Activated naive CD8-positive, alpha-beta T cell treated with anti-CD3 and anti-CD28 coated beads, Interleukin-2, amount 10 ng/mL, durations not matched to agents 7 days and 5 days (primary cell): ENCODE data around the gene PABPC1L. TPM values are rescaled to one million over a fixed set of nuclear protein-coding genes. Genes with fewer than 3 reads are reported as not detected.
A peak's percentile ranks its signal among the peaks of the same experiment; 100 is the strongest.

Source experiments
- ATAC-seq: fragments of 150-1000 bp; cut with Tn5 transposase; one replicate; pipeline ENCODE4 v1.10.0; 2021; ENCODE audit warnings: low read depth, moderate library complexity
- POLR2A ChIA-PET: fragments of 350-600 bp; sonication (Branson Sonifier 250); formaldehyde crosslinking; loops from one replicate; lab custom pipeline; 2021; ENCODE audit warnings: antibody characterized with exemption; lab: Charles Lee
- DNase-seq: peaks from one replicate; pipeline ENCODE4 v3.0.0; 2021
- H3K27ac Mint-ChIP-seq: one replicate; pipeline ENCODE4 v1.8.0; 2022; ENCODE audit warnings: mild to moderate bottlenecking, mixed read lengths
- H3K27me3 Mint-ChIP-seq: one replicate; pipeline ENCODE4 v1.8.0; 2022; ENCODE audit warnings: mild to moderate bottlenecking, moderate library complexity, mixed read lengths
- H3K36me3 Mint-ChIP-seq: one replicate; pipeline ENCODE4 v1.8.0; 2021; ENCODE audit warnings: mild to moderate bottlenecking, mixed read lengths
- H3K4me1 Mint-ChIP-seq: one replicate; pipeline ENCODE4 v1.8.0; 2021; ENCODE audit warnings: mixed read lengths
- H3K4me3 Mint-ChIP-seq: one replicate; pipeline ENCODE4 v1.8.0; 2022; ENCODE audit warnings: mild to moderate bottlenecking, moderate library complexity, mixed read lengths
- H3K9me3 Mint-ChIP-seq: one replicate; pipeline ENCODE4 v1.8.0; 2021; ENCODE audit warnings: mixed read lengths
- total RNA-seq, 2 experiments: library from RNA; stranded (reverse); gene quantifications; one replicate each; pipeline ENCODE4 v1.2.3, GENCODE V29; 2021

Gene PABPC1L
- total RNA-seq, 2 experiments from 2014 or later, result 87.0 to 90.2 TPM

- Mint-ChIP-seq H3K9me3 (no peaks in the 10 kb centered on the region), H3K27ac (peak overlapping the region; percentile 93), H3K4me1 (peaks cover 39% of the 10 kb centered on the region), H3K4me3 (peak overlapping the region; percentile 91), H3K27me3 (peaks cover 4% of the 10 kb centered on the region), H3K36me3 (peaks cover 8% of the 10 kb centered on the region)
- POLR2A ChIA-PET, result interaction anchor here (0.6 to 1.4 kb wide), 3 partner anchors 23 to 410 kb away, joined by 3 to 4 read pairs (median 4); partner anchors contain the start of genes PABPC1L and TTPAL
- DNase-seq, result no peak
- no peak for ATAC-seq
Measured at GRCh38 chr20:44886266-44886651, 23.6 kb upstream of the PABPC1L start.

GRCh38 chr20:44886828-44887227 lies 23.0 kb upstream of the PABPC1L start:
- ATAC-seq (no peak), DNase-seq (no peak)
- peak overlapping the region; percentile 93 for H3K27ac Mint-ChIP-seq
- H3K27me3 Mint-ChIP-seq, result peaks cover 4% of the 10 kb centered on the region
- H3K9me3 Mint-ChIP-seq, result no peaks in the 10 kb centered on the region
- H3K36me3 Mint-ChIP-seq, result peaks cover 14% of the 10 kb centered on the region
- peak overlapping the region; percentile 91 for H3K4me3 Mint-ChIP-seq
- peaks cover 42% of the 10 kb centered on the region for H3K4me1 Mint-ChIP-seq
- POLR2A ChIA-PET, result interaction anchor here (0.6 to 1.3 kb wide), 2 partner anchors 23 to 79 kb away, joined by 4 to 5 read pairs; partner anchors contain the start of genes PABPC1L and STK4

- no peak for DNase-seq
- Mint-ChIP-seq H3K36me3 (peaks cover 19% of the 10 kb centered on the region), H3K4me1 (peaks cover 46% of the 10 kb centered on the region), H3K27ac (peak overlapping the region; percentile 93), H3K27me3 (peaks cover 4% of the 10 kb centered on the region), H3K9me3 (no peaks in the 10 kb centered on the region), H3K4me3 (peak overlapping the region; percentile 91)
- ATAC-seq, result no peak
- POLR2A ChIA-PET, result interaction anchor here (0.8 to 1.3 kb wide), 3 partner anchors 15 to 79 kb away, joined by 3 to 5 read pairs (median 4); partner anchors contain the start of genes STK4 and TOMM34
Measured at GRCh38 chr20:44887466-44887865, 22.4 kb upstream of the PABPC1L start.

- Mint-ChIP-seq H3K27ac (peak overlapping the region; percentile 62), H3K4me1 (peaks cover 48% of the 10 kb centered on the region), H3K27me3 (no peaks in the 10 kb centered on the region), H3K4me3 (peak overlapping the region; percentile 91), H3K9me3 (no peaks in the 10 kb centered on the region), H3K36me3 (peaks cover 21% of the 10 kb centered on the region)
- POLR2A ChIA-PET, result interaction anchor here (0.7 to 1.4 kb wide), 4 partner anchors 14 to 75 kb away, joined by 3 to 4 read pairs (median 3); partner anchors contain the start of gene TOMM34
- ATAC-seq (no peak), DNase-seq (no peak)
Measured at GRCh38 chr20:44888226-44889103, 21.4 kb upstream of the PABPC1L start.

GRCh38 chr20:44891826-44892225 lies 18.0 kb upstream of the PABPC1L start:
- H3K4me3 Mint-ChIP-seq, result no peak overlapping the region
- no peak overlapping the region for H3K27ac Mint-ChIP-seq

GRCh38 chr20:44894959-44895358 lies 14.9 kb upstream of the PABPC1L start:
- peaks cover 48% of the 10 kb centered on the region for H3K4me1 Mint-ChIP-seq

More at GRCh38 chr20:44891826-44892225, 18.0 kb upstream of the PABPC1L start:
- H3K9me3 Mint-ChIP-seq, result no peaks in the 10 kb centered on the region
- DNase-seq, result no peak
- H3K27me3 Mint-ChIP-seq, result no peaks in the 10 kb centered on the region
- H3K4me1 Mint-ChIP-seq, result peaks cover 61% of the 10 kb centered on the region
- ATAC-seq, result no peak
- POLR2A ChIA-PET, result no interaction called here
- H3K36me3 Mint-ChIP-seq, result peaks cover 35% of the 10 kb centered on the region

GRCh38 chr20:44896583-44896982 lies 13.3 kb upstream of the PABPC1L start:
- POLR2A ChIA-PET, result interaction anchor here (0.6 to 1.8 kb wide), 3 partner anchors 11 to 904 kb away, joined by 3 to 5 read pairs (median 3); partner anchors contain the start of genes PABPC1L and YWHAB
- peaks cover 42% of the 10 kb centered on the region for H3K36me3 Mint-ChIP-seq
- ATAC-seq (no peak), DNase-seq (no peak)
- H3K27me3 Mint-ChIP-seq, result no peaks in the 10 kb centered on the region
- H3K4me3 Mint-ChIP-seq, result peak overlapping the region; percentile 20
- H3K27ac Mint-ChIP-seq, result peak overlapping the region; percentile 27
- peaks cover 56% of the 10 kb centered on the region for H3K4me1 Mint-ChIP-seq
- no peaks in the 10 kb centered on the region for H3K9me3 Mint-ChIP-seq

More at GRCh38 chr20:44894959-44895358, 14.9 kb upstream of the PABPC1L start:
- Mint-ChIP-seq H3K4me3 (no peak overlapping the region), H3K9me3 (no peaks in the 10 kb centered on the region), H3K36me3 (peaks cover 37% of the 10 kb centered on the region), H3K27ac (peak overlapping the region; percentile 58), H3K27me3 (no peaks in the 10 kb centered on the region)
- DNase-seq, result no peak
- POLR2A ChIA-PET, result interaction anchor here (1.8 kb wide), 1 partner anchor 9 kb away, joined by 5 read pairs; the partner anchor contains the start of gene YWHAB
- no peak for ATAC-seq

- Mint-ChIP-seq H3K27ac (peak overlapping the region; percentile 10), H3K27me3 (no peaks in the 10 kb centered on the region), H3K4me1 (peaks cover 53% of the 10 kb centered on the region), H3K36me3 (peaks cover 36% of the 10 kb centered on the region), H3K4me3 (no peak overlapping the region), H3K9me3 (no peaks in the 10 kb centered on the region)
- POLR2A ChIA-PET, result interaction anchor here (0.6 to 0.7 kb wide), 2 partner anchors 12 to 904 kb away, joined by 3 read pairs; partner anchors contain the start of gene PABPC1L
- ATAC-seq (no peak), DNase-seq (no peak)
Measured at GRCh38 chr20:44897133-44897532, 12.7 kb upstream of the PABPC1L start.

- Mint-ChIP-seq H3K27ac (peak overlapping the region; percentile 71), H3K27me3 (no peaks in the 10 kb centered on the region), H3K9me3 (no peaks in the 10 kb centered on the region), H3K4me3 (peak overlapping the region; percentile 12), H3K36me3 (peaks cover 34% of the 10 kb centered on the region), H3K4me1 (peaks cover 40% of the 10 kb centered on the region)
- peak; percentile 82 for ATAC-seq
- POLR2A ChIA-PET, result interaction anchor here (1.8 kb wide), 1 partner anchor 10 kb away, joined by 4 read pairs; no protein-coding TSS in a partner anchor
- no peak for DNase-seq
Measured at GRCh38 chr20:44900231-44900854, 9.5 kb upstream of the PABPC1L start.

- H3K36me3 Mint-ChIP-seq, result peaks cover 36% of the 10 kb centered on the region
Measured at GRCh38 chr20:44901974-44902373, 7.9 kb upstream of the PABPC1L start.

GRCh38 chr20:44904377-44904776 lies 5.5 kb upstream of the PABPC1L start:
- peaks cover 29% of the 10 kb centered on the region for H3K4me1 Mint-ChIP-seq
- ATAC-seq, result no peak

More at GRCh38 chr20:44901974-44902373, 7.9 kb upstream of the PABPC1L start:
- ATAC-seq, result no peak
- Mint-ChIP-seq H3K27me3 (no peaks in the 10 kb centered on the region), H3K4me1 (peaks cover 31% of the 10 kb centered on the region), H3K4me3 (no peak overlapping the region), H3K9me3 (no peaks in the 10 kb centered on the region), H3K27ac (no peak overlapping the region)
- POLR2A ChIA-PET, result interaction anchor here (1.7 kb wide), 1 partner anchor 14 kb away, joined by 3 read pairs; no protein-coding TSS in a partner anchor
- no peak for DNase-seq

GRCh38 chr20:44908987-44909871 lies 631 bp upstream of the PABPC1L start:
- ATAC-seq, result no peak
- no peaks in the 10 kb centered on the region for H3K9me3 Mint-ChIP-seq
- peaks cover 29% of the 10 kb centered on the region for H3K36me3 Mint-ChIP-seq
- peak overlapping the region; percentile 70 for H3K27ac Mint-ChIP-seq
- peaks cover 25% of the 10 kb centered on the region for H3K4me1 Mint-ChIP-seq
- no peaks in the 10 kb centered on the region for H3K27me3 Mint-ChIP-seq
- no peak for DNase-seq
- H3K4me3 Mint-ChIP-seq, result peak overlapping the region; percentile 89
- POLR2A ChIA-PET, result interaction anchor here (0.6 to 1.5 kb wide), 7 partner anchors 12 to 62 kb away, joined by 3 to 8 read pairs (median 3); partner anchors contain the start of gene YWHAB

More at GRCh38 chr20:44904377-44904776, 5.5 kb upstream of the PABPC1L start:
- H3K36me3 Mint-ChIP-seq, result peaks cover 33% of the 10 kb centered on the region
- H3K27me3 Mint-ChIP-seq, result no peaks in the 10 kb centered on the region
- H3K4me3 Mint-ChIP-seq, result no peak overlapping the region
- POLR2A ChIA-PET, result interaction anchor here (1.3 kb wide), 1 partner anchor 13 kb away, joined by 3 read pairs; no protein-coding TSS in a partner anchor
- no peak for DNase-seq
- no peak overlapping the region for H3K27ac Mint-ChIP-seq
- no peaks in the 10 kb centered on the region for H3K9me3 Mint-ChIP-seq
